Measurements from ENCODE around the gene SALL3.

Gene SALL3

GRCh38 chr18:78965917-78966792 lies 13.5 kb upstream of the SALL3 start:
- no peak for DNase-seq

GRCh38 chr18:78966793-78967106 lies 12.9 kb upstream of the SALL3 start:
- DNase-seq, result no peak

- no peak for DNase-seq
Measured at GRCh38 chr18:78967692-78968091, 11.9 kb upstream of the SALL3 start.

GRCh38 chr18:78969574-78970315 lies 9.9 kb upstream of the SALL3 start:
- no peak for DNase-seq

GRCh38 chr18:78970774-78971333 lies 8.8 kb upstream of the SALL3 start:
- DNase-seq, result no peak

GRCh38 chr18:78971511-78972245 lies 7.9 kb upstream of the SALL3 start:
- DNase-seq, result no peak

GRCh38 chr18:78972385-78972918 lies 7.2 kb upstream of the SALL3 start:
- no peak for DNase-seq

GRCh38 chr18:78972930-78973331 lies 6.7 kb upstream of the SALL3 start:
- no peak for DNase-seq

- DNase-seq, result no peak
Measured at GRCh38 chr18:78973357-78974083, 6.1 kb upstream of the SALL3 start.

GRCh38 chr18:78974115-78974761 lies 5.4 kb upstream of the SALL3 start:
- no peak for DNase-seq

GRCh38 chr18:78975292-78975691 lies 4.3 kb upstream of the SALL3 start:
- no peak for DNase-seq

GRCh38 chr18:78975699-78976335 lies 3.8 kb upstream of the SALL3 start:
- DNase-seq, result no peak

GRCh38 chr18:78976765-78977636 lies 2.6 kb upstream of the SALL3 start:
- DNase-seq, result no peak

GRCh38 chr18:78977637-78978348 lies 1.8 kb upstream of the SALL3 start:
- DNase-seq, result no peak

GRCh38 chr18:78978349-78979055 lies 1.1 kb upstream of the SALL3 start:
- DNase-seq, result no peak

- DNase-seq, result no peak
Measured at GRCh38 chr18:78979056-78979729, 425 bp upstream of the SALL3 start.

- DNase-seq, result no peak
Measured at GRCh38 chr18:78980279-78980771, 707 bp downstream of the SALL3 start.
